ENCODE data around the gene SMURF1.

GRCh38 chr7:99034932-99035722 is 108.8 kb downstream of the SMURF1 start:
- no peak for TF ChIP-seq POLR2A (IDR thresholded peaks at IDR 0.05)
- no peak for TF ChIP-seq CTCF (IDR thresholded peaks at IDR 0.05)
- no peak for TF ChIP-seq EP300 (IDR thresholded peaks at IDR 0.05)
- TF ChIP-seq POLR2AphosphoS5 (IDR thresholded peaks at IDR 0.05) = no peak

Data from suprapubic skin (tissue), 4 donors.